ENCODE data around the gene PRPSAP2.
A peak's percentile ranks its signal among the peaks of the same experiment; 100 is the strongest.

PRPSAP2 gene

DNA sequence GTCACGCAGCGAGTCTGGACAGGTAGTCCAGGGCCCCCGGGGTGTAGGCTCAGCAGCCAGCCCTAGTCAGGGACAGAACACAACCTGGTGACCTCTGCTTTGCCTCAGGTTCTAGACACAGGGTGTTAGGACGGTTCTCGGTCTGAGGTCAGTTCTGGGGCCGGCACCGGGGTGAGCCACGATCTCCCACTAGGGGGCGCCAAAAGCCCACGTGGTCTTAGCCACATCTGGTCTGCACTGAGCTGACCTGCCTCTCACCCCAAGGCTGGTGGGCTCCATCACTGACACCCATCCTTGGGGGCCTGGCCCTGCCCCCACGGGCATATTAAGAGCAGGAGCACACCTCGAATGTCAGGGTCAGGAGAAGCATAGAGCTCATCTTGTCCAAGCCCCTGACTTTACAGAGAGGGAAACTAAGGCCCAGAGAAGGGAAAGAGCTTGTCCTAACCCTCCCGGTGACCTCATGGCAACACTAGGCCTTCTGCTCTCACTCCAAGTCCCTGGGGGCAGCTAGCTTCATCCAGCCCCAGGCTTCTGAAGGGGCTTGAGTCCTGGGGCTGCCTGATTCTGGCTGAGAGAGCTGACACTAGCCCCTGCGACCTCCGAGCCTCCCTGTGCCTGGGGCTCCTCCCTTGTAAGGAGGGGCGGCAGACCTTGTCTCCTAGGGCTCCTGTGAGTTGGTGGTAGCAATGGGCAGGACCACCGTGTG, 103.0 kb downstream of the PRPSAP2 start:
- peak; percentile 81 for DNase-seq (ENCODE audit: low spot score)

DNA sequence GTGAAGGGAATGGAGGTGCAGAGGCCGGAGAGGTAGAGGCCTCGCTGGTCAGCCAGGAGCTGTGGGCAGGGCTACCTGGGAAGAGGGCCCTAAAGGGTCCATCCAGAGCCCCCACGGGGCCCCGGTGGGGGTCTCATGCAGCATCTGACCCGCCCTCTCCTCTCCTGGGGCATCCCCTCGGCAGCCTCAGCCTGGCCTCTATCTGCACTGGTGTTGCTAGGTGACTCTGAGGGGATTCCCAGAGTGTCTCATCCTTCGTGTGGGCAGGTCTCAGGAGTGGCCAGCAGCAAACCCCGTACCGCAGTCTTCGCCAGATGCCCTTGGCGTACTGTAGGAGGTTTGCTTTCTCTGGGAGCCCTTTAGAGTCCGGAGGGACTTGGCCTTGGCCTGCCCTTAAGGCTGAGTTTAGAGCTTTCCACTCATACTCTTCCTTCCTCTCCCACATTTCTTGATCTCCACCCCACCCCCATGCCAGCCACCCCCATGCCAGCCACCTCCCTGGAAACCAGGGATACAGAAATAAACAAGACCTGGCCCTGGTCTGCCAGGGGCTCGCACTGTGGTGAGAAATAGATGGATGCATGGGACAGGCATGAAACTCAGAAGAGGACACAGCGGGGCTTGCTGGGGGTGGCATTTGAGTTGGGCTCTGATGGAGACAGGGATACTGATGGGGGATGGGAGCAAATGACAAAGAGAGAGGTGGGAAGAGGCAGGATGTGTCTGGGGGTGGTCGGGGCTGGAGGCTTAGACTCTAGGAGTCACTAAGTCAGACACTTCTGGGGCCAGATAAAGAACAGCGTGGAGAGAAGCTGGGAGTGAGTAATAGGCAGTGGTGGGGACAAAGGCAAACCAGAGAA, 103.9 kb downstream of the PRPSAP2 start:
- no peak for DNase-seq (ENCODE audit: low spot score)

DNA sequence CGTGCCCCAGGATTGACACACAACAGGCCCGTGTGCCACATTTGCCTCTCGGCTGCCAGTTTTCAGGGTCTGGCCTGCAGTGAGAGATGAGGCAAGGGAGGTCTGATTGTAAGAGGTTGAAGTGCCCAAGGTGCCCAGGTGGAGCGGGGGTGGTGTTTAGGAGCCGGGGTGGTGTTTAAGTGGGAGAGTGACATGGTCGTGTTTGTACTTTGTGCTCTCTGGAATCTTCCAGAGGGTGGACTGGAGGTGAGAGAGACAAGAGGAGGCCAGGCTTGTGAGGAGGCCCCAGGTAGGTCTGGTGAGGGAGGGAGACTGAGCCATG, 104.5 kb downstream of the PRPSAP2 start:
- no peak for DNase-seq (ENCODE audit: low spot score)

DNA sequence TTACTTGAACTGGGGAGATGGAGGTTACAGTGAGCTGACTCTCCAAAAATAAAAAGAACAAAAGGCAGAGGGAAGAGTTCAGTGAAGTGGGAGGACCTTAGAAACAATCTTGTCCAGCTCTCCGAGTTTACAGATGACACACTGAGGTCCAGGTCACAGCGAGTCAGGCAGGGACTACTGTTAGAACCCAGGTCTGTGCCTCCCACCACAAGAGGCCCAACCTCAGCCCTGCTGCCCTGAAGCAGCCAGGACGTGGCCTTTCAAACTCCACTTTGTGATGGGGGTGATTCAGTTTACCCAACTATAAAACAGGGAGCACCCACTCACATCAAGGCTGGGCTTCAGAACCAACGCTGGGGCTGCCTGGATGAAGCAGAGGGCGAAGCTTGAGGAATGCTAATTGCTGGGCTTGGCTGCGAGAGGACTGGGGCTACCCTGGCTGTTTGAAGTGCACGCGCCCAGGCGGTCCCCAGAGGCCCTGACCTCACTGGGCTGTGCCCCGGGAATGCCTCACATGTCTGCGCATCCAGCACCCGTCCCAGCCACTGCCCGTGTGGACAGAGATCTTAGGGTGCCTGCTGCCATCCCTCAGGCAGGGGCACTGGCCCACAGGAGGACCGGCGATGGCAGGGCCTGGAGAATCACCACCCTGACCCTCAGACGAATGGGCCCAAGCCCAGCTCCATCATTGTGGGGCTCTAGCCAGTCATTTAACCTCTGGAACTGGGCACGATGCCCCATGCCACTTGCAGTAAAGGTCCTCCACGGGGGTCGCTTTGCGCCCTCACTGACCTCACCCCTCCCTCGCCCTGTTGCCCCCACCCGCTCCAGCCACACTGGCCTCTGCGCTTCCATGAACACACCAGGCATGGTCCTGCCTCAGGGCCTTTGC, 105.4 kb downstream of the PRPSAP2 start:
- DNase-seq (ENCODE audit: low spot score): no peak

DNA sequence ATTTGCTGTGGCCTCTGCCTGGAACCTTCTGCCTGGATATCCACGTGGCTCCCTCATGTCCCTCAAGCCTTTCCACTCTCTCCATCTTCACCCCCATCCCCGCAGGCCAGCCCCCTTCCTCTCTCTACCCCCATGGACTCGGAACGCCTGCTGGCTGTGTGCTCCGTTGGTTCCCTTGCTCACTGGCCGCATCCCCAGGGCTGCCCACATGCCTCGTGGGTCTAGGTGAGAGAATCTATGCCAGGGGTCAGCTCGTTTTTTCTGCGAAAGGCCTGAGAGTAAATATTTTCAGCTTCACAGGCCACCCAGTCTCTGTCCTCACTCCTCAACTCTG, 106.1 kb downstream of the PRPSAP2 start:
- no peak for DNase-seq (ENCODE audit: low spot score)

DNA sequence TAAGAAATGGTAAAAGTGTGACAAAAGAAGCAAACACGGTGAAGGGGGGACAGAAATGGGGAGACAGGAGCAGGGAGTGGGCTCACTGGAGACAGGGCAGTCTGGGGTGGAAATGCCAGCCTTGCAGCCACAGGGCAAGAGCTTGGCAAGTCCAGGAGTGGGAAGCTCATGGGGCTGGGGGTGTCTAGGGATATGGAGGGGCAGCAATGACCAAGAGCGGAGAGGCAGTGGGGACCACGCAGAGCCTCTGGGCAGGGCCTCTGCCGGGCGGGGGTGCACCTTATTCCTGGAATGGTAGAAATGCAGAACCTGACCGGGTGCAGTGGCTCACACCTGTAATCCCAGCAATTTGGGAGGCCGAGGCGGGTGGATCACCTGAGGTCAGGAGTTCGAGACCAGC, 106.6 kb downstream of the PRPSAP2 start:
- no peak for DNase-seq (ENCODE audit: low spot score)

DNA sequence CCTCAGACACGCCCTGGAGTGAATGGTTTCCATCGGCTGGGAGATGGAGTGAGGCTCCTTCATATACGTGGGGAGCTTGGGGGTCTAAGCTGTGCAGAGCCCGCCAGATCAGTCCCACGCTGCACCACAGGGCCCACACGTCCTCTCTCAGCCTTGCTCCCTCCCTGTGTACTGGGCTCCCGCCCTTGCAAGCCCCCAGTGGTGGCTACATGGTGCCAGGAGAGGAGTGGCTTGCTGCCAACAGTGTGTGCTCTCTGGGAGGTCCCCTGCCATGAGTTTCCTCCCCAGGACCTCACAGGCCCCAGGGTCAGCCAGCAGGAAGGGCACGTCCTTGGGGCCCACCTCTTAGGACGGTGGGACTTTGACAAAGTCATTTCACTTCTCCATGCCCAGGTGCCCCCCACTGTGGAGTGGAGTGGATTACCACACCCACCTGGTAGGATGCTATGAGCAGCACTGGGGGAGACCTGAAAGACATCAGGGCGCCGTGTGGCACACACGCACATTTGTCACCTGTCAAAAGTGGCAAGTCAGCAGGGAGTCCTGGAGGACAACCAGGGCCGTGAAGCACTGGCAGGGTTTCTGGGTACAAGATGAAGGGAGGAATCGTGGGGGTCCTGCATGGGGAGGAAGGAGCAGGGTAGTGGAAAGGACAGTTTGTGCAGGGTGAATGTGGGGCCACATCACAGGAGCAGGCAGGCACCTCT, 107.8 kb downstream of the PRPSAP2 start:
- DNase-seq (ENCODE audit: low spot score): no peak

DNA sequence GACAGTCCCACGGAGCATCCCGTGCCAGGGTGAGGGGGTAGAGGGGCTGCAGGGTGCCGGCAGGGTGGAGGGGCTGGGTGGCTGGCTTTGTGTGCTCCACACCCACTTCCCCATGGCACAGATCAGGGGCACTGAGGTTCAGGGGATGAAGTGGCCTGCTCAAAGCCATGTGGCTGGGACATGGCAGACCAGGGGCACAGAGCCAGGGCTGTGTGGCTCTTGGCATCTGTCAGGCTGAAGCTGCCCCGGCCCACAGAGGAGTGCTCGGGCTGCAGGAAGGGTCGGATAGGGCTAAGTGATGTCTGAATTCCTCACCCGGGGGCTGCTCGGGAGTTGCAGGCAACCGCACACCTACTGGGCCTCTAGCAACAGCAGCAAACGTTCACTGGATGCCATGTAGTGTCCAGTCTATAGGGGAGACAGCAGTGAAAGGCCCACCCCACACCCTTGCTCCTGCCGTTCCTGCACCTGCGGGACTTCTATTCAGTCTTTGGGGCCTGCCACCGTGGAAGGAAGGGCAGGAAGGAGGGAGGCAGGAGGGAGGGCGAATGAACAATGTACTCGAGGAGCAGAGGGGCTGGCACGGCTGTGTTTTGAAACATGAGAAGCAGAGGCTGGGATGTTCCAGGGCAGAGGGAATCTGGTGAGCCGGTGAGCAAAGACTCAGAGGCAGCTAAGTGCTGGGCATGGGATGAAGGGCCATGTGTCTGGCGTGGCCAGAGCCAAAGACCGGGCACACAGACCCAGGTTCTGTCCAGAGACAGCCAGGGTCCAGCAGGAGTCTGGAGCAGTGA, 109.1 kb downstream of the PRPSAP2 start:
- DNase-seq (ENCODE audit: low spot score): no peak

DNA sequence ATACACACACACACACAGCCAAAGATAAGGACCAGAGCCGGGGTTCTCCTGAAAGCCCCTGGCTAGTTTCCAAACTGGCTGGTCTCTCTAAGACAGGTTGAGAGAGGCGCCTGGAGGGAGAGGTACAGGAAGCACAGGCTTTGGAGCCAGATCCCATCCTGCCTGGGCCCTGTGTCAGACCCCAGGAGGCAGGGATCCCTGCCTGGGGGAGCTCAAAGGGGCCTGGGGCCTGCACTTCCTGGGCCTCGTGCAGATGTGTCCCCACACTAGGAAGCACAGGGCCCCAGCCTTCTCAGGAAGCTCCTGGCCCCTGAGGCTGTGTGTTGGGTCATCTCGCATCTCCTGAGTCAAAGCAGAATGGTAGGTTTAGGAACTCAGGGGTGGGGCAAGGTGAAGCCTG, 110.0 kb downstream of the PRPSAP2 start:
- no peak for DNase-seq (ENCODE audit: low spot score)

DNA sequence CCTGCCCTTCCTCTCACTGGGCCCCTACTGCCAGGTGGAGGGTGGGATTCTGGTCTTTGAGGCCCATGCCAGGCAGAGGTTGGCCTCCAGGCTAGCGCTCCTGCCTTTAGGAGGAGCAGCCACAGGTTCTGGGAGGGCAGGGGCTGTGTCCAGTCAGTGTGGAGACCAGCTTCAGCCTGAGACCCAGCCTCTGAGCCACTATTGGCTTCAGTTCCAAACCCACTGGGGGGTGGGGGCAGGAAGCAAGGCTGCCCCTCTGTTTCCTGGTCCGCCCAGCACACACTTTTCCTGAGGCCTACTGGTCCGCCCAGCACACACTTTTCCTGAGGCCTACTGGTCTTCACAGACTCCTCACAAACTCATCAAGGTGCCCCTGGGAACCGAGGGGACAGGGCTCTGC, 110.4 kb downstream of the PRPSAP2 start:
- no peak for DNase-seq (ENCODE audit: low spot score)

DNA sequence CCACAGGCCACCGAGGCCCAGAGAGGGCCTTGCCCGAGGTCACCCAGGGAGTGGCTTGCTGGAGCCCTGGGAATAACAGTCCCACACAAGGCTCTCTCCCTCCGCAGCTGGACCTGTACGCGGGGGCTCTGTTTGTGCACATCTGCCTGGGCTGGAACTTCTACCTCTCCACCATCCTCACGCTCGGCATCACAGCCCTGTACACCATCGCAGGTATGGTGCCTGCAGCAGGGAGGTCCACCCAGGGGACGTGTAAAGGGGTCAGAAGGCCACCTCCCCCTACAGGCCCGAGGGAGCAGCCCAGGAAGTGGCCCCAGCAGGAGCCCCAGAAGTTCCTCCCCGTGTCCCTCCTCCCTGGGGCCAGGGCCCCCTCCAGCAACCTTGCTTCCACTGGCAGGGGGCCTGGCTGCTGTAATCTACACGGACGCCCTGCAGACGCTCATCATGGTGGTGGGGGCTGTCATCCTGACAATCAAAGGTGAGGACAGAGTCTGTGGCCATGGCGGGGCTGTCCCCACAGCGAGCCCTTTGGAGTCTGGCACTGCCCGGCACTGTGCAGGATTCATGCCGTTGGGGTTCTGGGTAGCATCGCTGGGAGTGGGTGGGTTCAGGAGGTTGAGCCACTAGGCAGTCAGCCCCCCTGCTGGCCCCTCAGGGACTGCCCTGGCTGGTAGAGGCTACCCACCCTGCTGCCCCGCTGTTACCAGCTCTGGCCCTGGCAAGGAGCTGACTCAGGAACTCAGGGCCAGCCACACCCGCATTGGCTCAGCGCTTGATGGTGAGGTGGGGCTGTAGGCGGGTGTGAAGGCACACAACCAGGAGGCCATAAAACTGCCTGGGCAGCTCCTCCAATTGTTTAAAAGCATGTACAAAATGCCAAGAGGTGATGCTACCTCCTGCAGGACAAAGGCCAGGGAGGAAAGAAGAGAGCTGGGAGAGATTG, 111.3 kb downstream of the PRPSAP2 start:
- no peak for DNase-seq (ENCODE audit: low spot score)

DNA sequence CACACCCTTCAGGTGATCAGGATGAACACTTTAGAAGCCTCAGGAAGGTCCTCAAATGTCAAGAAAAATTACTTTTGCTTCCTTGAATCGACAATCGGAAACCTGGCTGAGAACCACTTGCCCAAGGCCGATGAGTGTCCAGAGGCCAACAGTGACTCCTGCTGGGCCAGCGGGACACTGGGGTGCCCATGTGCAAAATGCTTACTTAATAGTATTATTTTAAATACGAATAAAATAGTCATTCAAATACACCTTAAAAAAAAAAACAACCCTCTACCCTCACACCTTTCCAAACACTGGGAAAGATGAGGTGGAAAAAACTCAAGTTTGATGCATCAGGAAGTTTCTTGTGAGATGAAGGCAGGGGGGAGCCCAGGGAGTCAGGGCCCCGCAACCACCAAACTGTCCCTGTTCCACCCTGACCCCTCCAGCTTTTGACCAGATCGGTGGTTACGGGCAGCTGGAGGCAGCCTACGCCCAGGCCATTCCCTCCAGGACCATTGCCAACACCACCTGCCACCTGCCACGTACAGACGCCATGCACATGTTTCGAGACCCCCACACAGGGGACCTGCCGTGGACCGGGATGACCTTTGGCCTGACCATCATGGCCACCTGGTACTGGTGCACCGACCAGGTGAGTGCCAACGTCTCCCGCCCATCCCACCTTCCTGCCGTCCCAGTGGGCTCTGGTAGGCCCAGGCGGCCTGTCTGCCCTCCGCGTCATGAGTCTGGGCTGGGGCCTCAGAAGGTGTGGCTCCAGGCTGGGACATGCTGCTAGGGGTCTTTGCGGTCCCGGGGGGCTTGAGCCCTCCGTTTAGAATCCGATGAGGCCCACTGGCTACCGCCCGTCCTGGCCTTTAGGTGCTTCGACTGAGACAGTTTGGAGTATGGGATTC, 112.9 kb downstream of the PRPSAP2 start:
- DNase-seq (ENCODE audit: low spot score): no peak

DNA sequence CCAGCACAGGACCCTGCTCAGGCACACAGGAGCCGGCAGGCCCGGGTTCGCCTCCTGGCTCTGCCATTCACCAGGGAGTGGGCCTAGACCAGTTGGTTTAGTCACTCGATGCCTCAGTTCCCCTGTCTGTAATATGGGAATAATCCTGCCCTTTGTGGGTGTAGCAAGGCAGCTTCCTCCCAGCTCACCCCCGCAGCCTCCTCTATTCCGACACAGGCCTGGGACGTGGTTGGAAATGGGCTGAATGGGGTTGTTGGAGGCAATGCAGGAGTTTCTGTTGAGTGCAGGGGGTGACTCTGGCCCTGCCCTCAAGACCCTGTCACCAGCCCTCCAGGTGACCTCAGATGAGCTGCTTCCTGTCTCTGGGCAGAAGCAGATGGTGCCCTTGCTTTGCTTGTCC, 113.9 kb downstream of the PRPSAP2 start:
- DNase-seq (ENCODE audit: low spot score): no peak

DNA sequence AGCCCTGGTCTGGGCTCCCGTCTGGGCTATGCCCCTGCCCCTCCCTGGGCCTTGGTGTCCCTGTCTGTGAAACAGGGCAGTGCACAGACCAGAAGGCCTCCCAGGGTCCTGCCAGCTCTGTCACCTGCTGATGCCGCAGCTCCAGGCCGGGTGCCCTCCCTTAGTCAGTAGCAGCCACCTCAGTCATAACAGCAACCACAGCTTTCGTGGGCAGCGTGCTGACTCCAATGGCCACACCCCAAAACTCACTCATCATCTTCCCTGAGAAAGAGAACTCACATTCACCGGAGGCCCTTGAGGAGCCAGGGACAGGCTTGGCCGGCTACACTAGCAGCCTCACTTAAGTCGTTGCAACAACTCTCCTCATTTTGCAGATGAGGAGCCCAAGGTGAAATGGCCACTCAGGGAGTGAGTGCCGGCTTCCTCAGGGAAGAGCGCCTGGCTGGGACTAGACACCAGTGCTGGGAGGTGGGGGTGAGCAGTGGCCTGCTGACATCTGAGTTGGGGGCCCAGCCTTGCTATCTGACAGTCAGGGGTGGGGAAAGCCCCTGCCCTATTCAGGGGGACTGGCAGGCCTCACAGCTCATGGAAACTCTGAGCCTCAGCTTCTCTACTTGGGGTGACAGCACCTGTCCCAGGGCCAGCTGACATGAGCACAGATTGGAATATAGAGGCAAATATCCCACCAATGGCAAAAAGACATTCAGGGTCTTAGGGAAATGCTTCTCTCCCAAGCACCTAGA, 116.6 kb downstream of the PRPSAP2 start:
- DNase-seq (ENCODE audit: low spot score): no peak

DNA sequence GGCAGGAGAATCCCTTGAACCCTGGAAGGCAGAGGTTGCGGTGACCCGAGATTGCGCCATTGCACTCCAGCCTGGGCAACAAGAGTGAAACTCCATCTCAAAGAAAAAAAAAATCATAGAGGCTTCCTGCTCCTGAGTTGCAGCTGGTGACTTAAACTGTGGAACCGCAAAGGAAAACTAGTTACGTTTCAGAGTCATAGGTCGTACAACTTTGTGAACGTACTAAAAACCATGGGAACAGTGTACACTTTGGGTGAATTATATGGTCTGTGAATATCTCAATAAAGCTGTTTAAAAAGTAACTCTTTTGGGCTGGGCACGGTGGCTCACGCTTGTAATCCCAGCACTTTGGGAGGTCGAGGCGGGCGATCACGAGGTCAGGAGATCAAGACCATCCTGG, 117.7 kb downstream of the PRPSAP2 start:
- DNase-seq (ENCODE audit: low spot score): no peak

DNA sequence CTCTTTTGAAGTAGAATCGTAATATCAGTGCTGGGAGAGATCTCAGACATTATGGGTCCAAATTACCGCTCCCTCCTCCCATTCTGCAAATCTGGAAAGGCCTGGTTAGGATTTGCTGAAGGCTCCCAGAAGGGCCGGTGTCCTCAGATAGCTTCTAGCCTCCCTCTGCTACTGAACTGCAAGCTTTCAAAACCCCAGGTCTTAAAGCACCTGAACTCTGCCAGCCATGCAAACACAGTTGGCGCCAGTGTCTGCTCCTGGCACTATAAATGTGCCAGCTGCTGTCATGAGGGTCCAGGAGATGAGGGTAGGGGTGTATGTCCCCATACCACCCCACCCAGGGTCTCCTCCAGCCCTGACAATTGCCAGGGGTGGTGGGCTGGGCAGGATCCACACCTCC, 118.3 kb downstream of the PRPSAP2 start:
- DNase-seq (ENCODE audit: low spot score): no peak

DNA sequence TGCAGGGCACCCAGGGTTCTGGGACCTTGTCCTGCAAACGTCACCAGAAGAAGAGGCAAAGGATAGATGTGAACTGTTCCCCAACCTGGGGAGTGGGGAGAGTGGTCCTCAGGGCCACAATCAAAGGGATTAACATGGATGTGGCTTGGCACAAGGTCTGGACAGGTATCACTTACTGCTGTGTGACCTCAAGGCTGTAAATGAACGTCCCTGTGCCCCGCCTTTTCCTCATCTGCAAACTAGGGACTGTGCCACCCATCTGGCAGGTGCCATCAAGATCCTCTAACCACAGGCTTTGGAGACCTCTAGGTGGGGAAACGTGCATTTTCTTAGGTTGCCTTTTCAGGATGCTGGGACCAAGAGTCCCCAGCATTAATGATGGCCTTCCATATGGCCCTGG, 119.1 kb downstream of the PRPSAP2 start:
- DNase-seq (ENCODE audit: low spot score): no peak

DNA sequence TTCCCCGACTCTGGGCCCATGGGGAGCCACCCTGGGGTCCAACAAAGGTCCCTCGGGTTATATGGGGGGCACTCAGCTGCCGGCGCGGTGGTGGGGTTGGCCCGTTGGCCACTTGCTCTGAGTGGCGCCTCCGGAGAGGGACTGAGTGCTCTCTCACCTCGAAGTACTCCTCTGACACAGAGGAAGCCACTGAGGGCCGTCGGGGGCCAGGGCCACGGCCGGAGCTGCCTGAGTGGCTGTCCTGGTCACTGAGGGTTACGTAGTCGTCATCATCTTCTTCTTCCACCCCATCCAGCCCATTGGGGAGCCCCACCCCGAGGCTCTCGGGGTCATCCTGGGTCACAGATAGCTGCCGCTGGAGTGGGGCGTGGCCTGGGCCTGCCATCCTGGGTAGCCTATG, 119.7 kb downstream of the PRPSAP2 start:
- no peak for DNase-seq (ENCODE audit: low spot score)

All from SK-N-DZ (cell line).